ENCODE data around the gene APOBEC3G. TPM values are rescaled to one million over a fixed set of nuclear protein-coding genes. Genes with fewer than 3 reads are reported as not detected.
A peak's percentile ranks its signal among the peaks of the same experiment; 100 is the strongest.
"Not testable (repeated sequence)": the region's sequence is repeated elsewhere in the genome, so short reads cannot be mapped to it uniquely, and the experiment has no call there.

Gene APOBEC3G
- polyA plus RNA-seq (2013, experiment 1 of 2; ENCODE audit: insufficient read length) = 6.8 TPM
- 6.7 TPM for polyA plus RNA-seq (2013, experiment 2 of 2; ENCODE audit: insufficient read length)

DNA sequence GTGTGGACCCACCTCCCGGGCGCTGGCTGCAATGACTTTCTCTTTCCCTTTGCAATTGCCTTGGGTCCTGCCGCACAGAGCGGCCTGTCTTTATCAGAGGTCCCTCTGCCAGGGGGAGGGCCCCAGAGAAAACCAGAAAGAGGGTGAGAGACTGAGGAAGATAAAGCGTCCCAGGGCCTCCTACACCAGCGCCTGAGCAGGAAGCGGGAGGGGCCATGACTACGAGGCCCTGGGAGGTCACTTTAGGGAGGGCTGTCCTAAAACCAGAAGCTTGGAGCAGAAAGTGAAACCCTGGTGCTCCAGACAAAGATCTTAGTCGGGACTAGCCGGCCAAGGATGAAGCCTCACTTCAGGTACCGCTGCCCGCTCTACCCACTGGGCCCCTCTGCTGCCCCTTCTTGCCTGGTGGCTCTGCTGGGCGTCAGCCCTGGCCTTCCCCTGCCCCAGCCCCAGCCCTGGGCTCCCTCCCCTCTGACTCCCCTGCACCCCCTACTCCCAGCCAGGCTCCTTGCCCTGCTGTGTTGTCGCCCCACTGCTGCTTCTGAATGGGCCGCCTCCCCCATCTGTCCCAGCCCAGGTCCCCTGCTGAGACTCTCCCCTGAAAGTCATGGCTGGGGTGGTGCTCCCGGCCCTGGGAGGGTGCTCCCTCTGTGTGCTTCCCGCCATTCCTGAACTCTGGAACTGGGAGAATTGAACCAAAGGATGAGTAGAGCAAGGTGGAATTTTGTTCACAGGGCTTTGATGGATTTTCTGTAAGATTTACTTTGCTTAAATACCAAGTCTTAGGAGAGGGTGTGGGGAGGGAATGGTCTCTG, at the start of gene APOBEC3G:
Gene APOBEC3G, plus strand, starts transcription at position 250 of the 815 bp plus-strand sequence. Its CDS starts 87 bp downstream, at position 337.
- peak; percentile 57 for DNase-seq

DNA sequence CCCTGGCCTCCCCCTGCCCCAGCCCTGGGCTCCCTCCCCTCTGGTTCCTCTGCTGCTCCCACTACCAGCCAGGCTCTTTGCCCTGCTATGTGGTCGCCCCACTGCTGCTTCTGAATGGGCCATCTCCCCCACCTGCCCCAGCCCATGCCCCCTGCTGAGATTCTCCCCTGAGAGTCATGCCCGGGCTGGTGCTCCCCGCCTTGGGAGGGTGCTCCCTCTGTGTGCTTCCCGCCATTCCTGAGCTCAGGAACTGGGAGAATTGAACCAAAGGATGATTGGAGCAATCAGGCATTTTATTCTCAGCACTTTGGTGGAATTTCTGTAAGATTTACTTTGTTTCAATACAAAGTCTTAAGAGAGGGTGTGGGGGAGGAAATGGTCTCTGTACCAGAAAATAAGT, 49.4 kb upstream of the APOBEC3G start:
- DNase-seq = no peak

DNA sequence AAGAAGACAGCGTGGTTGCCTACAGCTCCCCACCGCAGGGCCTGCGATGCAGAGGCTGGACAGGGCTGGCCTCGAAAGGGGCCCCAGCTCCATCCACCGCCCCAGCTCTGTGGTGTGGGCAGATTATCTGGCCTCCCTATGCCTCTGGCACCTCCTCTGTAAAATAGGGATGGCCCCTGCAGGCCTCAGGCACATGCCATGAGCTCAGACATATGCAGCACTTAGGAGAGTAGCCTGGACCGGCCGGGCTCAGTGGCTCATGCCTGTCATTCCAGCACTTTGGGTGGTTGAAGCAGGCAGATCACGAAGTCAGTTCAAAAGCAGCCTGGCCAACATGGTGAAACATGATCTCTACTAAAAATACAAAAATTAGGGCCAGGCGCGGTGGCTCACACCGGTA, 48.8 kb upstream of the APOBEC3G start:
- DNase-seq = no peak

DNA sequence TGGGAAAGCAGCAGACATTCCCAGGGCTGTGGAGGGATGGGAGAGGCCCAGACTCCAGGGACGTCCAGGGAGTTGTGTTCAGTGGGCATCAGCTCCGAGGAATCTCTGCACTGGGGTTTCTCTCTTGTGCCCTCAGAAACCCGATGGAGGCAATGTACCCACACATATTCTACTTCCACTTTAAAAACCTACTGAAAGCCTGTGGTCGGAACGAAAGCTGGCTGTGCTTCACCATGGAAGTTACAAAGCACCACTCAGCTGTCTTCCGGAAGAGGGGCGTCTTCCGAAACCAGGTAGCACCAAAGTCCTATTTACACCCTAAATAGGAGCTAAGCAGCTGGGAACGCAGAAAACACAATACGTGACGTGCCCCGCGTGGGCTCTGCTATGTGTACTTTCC, 47.8 kb upstream of the APOBEC3G start:
- no peak for DNase-seq

DNA sequence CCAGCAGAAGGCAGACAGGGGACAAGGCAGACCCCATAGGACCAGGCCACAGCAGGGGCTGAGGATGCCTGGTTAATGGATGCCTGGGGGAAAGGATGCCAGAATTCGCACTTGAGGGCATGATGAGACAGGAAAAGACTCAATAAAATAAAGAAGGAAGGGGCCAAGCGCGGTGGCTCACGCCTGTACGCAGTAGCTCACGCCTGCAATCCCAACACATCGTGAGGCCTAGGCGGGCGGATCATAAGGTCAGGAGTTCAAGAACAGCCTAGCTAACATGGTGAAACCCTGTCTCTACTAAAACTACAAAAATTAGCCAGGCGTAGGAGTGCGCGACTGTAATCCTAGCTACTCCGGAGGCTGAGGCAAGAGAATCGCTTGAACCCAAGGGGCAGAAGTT, 46.4 kb upstream of the APOBEC3G start:
- DNase-seq = no peak

DNA sequence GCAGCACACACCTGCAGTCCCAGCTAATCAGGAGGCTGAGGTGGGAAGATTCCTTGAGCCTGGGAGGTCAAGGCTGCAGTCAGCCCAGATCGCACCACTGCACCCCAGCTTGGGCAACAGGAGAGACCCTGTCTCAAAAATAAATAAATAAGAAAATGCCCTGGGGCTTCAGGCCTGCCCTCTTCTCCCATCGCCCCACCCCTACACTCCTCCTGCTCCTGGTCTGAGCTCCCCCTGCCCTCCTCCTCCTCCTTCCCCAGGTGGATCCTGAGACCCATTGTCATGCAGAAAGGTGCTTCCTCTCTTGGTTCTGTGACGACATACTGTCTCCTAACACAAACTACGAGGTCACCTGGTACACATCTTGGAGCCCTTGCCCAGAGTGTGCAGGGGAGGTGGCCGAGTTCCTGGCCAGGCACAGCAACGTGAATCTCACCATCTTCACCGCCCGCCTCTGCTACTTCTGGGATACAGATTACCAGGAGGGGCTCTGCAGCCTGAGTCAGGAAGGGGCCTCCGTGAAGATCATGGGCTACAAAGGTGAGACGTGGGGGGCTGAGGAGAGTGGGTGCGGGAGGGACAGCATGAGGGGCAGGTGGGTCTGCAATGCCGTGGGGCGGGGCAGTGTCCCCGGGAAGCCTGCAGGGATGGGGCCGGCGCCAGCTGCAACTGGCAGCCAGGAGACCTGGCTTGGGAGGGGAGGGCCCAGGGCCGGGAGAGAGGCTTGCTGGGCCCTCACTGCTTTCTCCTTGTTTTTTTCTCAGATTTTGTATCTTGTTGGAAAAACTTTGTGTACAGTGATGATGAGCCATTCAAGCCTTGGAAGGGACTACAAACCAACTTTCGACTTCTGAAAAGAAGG, 45.4 kb upstream of the APOBEC3G start:
- DNase-seq = not testable (repeated sequence)

DNA sequence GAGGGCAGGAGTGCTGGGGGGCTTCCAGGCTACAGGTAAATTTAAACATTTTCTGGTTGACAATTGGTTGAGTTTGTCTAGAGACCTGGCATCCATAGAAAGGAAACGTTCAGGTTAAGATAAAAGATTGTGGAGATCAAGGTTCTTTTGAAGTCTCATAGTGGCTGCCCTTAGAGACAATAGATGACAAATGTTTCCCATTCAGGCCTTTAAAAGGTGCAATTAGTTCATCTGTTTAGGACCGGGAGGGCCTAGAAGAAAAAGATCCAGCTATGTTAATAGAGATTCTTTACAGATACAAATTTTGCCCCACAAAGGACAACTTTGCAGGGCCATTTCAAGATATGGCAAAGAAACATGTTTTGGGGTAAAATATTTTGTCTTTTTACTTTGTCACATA, 40.0 kb upstream of the APOBEC3G start:
- not testable (repeated sequence) for DNase-seq

DNA sequence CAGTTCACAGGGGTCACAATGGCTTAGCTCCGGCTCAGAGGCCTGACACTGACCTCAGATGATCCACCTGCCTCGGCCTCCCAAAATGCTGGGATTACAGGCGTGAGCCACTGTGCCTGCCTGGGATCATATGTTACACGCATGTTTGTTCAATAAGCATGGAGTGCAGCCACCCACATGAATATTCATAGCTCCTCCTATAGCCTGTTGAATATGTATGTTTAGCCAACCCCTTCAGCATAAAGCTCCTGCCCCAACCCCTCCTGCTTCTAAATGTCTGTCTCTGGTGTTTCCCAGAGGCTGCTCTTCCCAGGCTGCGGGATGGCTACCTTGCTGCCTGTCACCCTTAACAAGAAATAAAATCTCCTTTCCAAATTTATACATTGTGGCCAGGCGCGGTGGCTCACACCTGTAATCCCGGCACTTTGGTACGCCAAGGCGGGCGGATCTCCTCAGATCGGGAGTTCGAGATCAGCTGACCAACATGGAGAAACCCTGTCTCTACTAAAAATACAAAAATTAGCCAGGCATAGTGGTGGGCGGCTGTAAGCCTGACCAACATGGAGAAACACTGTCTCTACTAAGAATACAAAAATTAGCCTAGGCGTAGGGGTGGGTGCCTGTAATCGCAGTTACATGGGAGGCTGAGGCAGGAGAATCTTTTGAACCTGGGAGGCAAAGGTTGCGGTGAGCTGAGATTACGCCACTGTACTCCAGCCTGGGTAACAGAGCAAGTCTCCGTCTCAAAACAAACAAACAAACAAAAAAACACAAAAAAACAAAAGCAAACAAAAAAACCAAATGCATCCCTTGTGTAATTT, 37.6 kb upstream of the APOBEC3G start:
- no peak for DNase-seq

DNA sequence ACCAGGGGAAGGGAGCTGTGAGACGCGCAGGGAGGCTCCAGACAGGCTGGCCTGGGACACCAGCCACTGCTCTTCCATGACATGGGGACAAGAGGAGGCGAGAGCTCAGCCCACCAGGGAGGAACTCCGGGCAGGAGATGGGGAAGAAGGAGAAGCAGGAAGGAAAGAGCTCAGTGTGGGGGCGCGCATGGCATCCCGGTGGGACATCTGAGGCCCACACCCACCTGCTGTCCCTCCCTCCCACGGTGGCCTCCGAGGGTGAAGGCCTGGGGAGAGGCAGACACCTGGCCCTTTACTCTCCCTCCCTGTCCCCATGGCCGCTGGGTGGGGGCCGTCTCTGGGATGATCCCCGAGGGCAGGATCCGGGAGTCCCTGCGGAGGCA, 36.9 kb upstream of the APOBEC3G start:
- not testable (repeated sequence) for DNase-seq

DNA sequence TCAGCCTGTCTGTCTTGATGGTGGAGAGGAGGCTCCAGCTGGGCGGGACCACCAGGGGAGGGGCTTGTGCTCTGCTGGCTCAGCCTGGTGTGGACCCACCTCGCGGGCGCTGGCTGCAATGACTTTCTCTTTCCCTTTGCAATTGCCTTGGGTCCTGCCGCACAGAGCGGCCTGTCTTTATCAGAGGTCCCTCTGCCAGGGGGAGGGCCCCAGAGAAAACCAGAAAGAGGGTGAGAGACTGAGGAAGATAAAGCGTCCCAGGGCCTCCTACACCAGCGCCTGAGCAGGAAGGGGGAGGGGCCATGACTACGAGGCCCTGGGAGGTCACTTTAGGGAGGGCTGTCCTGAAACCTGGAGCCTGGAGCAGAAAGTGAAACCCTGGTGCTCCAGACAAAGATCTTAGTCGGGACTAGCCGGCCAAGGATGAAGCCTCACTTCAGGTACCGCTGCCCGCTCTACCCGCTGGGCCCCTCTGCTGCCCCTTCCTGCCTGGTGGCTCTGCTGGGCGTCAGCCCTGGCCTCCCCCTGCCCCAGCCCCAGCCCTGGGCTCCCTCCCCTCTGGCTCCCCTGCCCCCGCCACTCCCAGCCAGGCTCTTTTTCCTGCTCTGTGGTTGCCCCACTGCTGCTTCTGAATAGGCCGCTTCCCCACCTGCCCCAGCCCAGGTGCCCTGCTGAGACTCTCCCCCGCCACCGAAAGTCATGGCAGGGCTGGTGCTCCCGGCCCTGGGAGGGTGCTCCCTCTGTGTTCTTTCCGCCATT, 36.4 kb upstream of the APOBEC3G start, which contains the start of gene APOBEC3F:
Gene APOBEC3F, plus strand, starts transcription at position 327 of the 759 bp plus-strand sequence. Its CDS starts 97 bp downstream, at position 424.
- DNase-seq = peak; percentile 52

DNA sequence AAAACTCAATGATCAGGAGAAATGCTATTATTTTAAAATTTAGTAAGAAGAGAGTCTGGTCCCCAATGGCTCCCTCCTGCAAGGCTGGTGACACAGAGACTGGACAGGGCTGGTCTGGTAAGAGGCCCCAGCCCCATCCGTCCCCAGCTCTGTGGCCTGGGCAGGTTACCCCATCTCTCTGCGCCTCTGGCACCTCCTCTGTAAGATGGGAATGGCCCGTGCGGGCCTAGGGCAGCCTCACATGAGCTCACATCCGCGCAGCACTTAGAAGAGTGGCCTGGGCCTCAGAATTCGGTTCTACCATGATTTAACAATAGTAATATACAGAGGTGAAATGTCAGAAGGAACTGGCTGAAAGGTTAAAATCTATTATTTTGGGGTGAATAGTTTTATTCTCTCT, 35.2 kb upstream of the APOBEC3G start:
- no peak for DNase-seq

DNA sequence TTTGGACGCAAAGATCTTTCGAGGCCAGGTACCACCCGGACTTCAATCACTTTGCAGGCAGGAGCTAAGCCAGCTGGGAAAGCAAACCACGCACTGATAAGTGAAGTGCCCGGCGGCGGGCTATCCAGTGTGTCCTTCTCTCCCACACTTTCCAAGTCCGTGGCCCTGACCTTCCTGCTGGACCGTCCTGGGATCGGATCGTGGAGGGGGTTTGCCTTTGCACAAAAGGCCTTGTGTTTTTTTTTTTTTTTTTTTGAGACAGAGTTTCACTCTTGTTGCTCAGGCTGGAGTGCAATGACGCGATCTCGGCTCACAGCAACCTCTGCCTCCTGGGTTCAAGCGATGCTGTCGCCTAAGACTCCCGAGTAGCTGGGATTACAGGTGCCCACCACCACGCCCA, 34.0 kb upstream of the APOBEC3G start:
- DNase-seq = not testable (repeated sequence)

DNA sequence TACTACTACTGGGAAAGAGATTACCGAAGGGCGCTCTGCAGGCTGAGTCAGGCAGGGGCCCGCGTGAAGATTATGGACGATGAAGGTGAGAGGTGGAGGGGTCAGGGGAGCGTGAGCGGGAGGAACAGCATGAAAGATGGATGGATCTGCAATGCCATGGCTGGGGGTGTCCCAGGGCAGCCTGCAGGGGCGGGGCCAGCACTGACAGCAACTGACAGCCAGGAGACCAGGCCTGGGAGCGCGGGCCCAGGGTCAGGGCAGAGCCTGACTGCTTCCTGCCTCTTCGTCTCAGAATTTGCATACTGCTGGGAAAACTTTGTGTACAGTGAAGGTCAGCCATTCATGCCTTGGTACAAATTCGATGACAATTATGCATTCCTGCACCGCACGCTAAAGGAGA, 31.9 kb upstream of the APOBEC3G start:
- not testable (repeated sequence) for DNase-seq

DNA sequence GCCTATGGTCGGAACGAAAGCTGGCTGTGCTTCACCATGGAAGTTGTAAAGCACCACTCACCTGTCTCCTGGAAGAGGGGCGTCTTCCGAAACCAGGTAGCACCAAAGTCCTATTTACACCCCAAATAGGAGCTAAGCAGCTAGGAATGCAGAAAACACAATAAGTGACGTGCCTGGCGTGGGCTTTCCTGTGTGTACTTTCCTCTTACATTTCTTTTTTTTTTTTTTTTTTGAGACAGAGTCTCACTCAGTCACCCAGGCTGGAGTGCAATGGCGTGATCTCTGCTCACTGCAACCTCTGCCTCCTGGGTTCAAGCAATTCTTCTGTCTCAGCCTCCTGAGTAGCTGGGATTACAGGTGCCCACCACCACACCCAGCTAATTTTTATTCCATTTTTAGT, 27.6 kb upstream of the APOBEC3G start:
- DNase-seq = not testable (repeated sequence)

DNA sequence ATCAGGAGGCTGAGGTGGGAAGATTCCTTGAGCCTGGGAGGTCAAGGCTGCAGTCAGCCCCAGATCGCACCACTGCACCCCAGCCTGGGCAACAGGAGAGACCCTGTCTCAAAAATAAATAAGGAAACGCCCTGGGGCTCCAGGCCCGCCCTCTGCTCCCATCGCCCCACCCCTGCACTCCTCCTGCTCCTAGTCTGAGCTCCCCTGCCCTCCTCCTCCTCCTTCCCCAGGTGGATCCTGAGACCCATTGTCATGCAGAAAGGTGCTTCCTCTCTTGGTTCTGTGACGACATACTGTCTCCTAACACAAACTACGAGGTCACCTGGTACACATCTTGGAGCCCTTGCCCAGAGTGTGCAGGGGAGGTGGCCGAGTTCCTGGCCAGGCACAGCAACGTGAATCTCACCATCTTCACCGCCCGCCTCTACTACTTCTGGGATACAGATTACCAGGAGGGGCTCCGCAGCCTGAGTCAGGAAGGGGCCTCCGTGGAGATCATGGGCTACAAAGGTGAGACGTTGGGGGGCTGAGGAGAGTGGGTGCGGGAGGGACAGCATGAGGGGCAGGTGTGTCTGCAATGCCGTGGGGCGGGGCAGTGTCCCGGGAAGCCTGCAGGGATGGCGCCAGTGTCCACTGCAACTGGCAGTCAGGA, 25.1 kb upstream of the APOBEC3G start:
- not testable (repeated sequence) for DNase-seq

DNA sequence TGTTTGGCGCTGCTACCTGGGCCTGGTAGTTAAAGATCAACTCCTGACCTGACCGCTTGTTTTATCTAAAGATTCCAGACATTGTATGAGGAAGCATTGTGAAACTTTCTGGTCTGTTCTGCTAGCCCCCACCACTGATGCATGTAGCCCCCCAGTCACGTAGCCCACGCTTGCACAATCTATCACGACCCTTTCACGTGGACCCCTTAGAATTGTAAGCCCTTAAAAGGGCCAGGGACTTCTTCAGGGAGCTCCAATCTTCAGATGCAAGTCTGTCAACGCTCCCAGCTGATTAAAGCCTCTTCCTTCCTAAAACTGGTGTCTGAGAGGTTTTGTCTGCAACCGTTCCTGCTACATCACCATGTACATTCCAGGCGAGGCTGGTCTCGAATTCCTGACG, 21.4 kb upstream of the APOBEC3G start:
- DNase-seq = no peak

DNA sequence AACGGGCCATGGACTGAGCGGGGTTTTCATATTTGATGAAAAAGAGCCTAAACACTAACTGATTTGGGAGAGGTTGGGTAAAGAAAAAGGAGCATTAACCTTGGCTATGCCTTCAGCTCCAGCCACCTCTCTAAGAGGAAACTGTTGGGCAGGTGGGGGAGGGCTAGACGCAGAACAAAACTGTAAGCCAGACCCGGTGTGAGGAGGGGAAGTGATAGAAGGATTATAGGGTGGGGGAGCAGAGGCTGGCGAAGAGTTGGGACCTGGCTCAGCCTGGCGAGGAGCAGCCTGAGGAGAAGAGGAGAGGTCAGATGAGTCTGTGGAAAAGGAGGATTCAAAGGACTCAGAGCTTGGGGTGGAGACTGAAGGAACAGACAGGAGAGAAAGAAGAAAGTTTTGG, 15.8 kb upstream of the APOBEC3G start:
- DNase-seq = not testable (repeated sequence)

DNA sequence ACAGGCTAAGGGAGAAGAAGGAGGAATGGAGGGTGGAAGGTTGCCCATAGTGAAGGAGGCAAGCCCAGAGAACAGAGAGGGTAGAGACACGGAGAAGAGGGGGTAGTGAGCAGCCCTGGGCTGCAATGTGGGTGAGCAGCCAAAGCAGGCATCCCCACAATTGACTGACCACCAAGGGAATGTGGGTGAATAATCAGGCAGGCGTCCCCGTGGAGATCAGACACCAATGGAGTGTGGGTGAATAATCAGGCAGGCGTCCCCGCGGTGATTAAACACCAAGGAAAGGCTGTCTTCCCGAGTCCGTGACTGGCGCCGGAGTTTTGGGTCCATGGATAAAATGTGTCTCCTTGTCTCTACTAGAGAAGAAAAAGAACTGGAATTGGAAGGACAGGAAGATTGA, 15.1 kb upstream of the APOBEC3G start:
- DNase-seq = peak; percentile 17

DNA sequence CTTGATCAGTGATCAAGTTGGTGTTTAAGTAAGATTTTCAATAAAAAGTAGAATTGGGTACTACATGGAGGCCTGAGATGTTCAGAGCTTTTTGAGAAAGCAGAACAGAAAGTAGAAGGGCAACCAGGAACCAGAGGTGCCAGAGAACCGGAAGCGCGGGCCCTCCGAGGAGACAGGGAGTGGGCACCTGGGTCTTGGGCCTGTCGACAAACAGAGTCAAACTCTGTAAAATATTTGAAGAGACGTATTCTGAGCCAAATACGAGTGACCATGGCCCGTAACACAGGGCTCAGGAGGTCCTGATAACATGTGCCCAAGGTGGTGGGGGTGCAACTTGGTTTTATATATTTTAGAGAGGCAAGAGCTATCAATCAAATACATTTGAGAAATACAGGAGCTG, 13.2 kb upstream of the APOBEC3G start:
- DNase-seq = not testable (repeated sequence)

DNA sequence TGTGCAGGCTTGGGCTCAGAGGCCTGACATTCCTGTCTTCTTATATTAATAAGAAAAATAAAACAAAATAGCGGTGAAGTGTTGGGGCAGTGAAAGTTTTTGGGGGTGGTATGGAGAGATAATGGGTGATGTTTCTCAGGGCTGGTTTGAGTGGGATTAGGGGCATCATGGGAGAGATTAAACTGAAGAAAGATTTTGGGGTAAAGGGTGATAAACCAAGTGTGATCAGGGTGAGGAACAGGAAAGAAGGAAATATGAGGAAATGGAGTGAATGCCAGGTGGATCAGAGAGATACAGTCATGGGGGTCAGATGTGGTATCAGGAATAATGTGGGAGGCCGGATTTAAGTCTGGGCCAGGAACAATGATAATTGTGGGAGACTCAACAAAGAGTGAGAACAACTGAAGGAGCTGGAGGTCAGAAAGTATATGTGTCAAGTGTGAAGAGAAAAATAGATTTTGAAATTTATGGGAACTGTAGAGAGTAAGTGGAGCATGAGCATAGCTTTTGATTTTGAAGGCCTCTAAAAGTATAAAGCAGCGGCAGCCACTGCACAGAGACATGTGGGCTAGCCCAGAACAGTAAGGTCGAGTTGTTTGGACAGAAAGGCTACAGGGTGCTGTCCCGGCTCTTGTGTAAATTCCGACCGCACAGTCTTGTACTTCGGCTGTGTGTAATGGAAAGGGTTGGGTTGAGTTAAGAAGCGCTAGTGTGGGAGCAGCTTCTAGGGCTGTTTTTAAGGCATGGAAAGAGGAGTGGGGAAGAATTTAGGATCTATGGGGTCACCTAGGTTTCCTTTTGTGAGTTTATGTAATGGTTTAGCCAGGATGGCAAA, 10.4 kb upstream of the APOBEC3G start:
- not testable (repeated sequence) for DNase-seq
